ENCODE results near the gene HRH3.

HRH3 gene

DNA sequence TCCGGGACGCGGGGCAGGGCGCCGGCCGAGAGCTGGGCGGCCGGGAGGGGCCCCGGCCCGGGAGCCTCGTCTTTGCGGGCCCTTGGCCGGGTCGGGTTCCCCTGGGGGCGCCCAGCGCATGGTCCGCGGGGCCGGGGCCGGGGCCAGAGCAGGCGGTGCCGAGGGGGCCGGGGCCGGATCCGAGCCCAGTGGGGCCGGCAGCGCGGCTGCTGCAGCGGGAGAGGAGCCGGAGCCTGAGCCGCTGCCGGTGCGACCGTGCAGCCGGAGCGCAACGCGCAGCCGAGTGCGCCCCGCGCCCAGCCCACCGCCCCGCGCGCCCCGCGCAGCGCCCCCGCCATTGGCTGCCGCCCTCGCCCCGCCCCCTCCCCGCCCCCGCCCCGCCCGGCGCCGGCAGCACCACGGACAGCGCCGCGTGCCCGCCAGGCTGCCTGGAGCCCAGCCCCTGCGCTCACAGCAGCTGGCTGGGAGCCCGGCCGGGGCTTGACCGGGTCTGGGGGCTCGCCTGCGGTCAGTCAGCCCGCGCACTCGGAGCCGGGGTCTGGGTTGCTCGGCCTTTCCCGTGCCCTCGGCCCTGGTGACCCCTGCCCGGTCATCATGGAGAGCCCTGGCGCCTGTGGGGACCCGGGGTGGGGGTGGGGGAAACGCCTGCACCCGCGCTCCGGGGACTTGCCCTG lies at the start of gene HRH3:
TSS of gene HRH3 (minus strand) at position 287 of the 674 bp plus-strand sequence. CDS start 308 bp downstream, outside the sequence.
- DNase-seq (ENCODE audit: low spot score) = peak; percentile 7

- no peak for DNase-seq (ENCODE audit: low spot score)
Measured at GRCh38 chr20:62269871-62270270, 49.8 kb upstream of the HRH3 start.

DNA sequence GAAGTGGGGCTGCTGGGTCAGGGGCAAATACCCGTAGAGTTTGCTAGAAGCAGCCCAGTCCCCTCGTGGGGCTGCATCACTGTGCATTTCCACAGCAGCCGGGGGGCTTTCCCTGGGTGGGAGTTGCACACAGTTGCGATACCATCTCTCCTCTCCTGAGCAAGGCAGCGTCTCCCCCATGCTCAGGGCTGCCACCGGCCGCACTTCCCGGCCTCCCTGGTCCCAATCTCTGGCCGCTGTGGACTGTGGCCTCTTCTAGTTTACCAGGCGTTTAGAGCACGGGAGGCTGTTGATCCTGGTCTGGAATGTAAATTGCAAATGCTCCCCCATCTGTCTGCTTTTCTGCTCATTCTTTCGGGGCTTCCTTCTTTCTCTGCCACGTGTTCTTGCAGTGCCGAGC lies 49.3 kb upstream of the HRH3 start:
- DNase-seq (ENCODE audit: low spot score) = no peak

DNA sequence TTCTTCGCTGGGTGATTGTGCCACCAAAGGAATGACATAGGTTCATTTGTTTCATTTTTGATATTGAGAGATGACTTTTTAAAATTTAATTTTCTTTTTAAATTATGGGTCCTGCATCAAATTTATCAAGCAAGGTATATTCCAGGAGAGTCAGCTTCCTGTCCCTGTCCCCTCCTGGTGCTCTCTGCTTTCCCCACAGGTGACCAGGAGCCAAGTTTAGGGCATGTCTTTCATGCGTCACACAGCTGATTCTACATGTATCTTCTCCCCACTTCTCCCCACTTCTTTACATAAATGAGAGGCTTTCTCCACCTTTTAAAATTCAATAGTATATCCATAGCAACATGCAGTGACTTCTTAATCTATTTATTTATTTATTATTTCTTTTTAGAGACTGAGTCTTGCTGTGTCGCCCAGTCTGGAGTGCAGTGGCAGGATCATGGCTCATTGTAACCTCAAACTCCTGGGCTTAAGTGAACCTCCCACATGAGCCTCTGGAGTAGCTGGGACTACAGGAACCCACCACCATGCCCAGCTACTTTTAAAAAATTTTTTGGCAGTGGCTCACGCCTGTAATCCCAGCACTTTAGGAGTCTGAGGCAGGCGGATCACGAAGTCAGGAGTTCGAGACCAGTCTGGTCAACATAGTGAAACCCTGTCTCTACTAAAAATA lies 48.3 kb upstream of the HRH3 start:
- no peak for DNase-seq (ENCODE audit: low spot score)

- DNase-seq (ENCODE audit: low spot score) = no peak
Measured at GRCh38 chr20:62267543-62267942, 47.5 kb upstream of the HRH3 start.

GRCh38 chr20:62266851-62267250 lies 46.8 kb upstream of the HRH3 start:
- DNase-seq (ENCODE audit: low spot score) = no peak

DNA sequence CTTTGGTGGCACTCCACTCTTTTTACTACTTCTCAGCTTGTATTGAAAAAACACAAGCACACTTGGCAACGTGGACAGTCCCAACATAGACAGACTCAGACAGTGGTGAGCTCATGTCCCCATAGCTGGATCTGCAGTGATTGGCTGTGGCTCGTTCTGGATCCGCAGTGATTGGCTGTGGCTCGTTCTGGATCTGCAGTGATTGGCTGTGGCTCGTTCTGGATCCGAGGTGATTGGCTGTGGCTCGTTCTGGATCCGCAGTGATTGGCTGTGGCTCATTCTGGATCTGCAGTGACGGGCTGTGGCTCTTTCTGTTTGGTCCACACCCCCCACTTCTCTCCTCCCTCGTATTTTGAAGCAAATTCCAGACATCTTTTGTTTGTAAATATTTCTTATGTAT lies 46.3 kb upstream of the HRH3 start:
- DNase-seq (ENCODE audit: low spot score) = no peak

DNA sequence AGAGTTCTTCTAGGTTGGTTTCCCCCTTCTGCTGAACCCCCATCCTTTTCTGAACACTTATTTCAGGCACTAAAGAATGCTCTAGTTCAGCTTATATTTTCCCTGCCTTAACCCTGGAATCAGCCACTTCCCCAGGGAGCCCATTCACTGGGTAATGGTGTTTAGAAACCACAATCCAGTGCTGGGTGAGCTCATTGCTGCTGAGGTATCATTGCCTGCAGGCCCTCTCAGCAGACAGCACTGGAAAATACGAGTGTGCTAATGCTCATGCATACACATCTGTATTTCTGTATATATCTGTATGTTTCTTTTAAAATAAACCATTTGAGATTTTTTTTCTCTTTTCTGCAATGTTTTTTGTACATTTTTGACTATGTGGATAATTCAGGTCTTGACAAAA lies 45.3 kb upstream of the HRH3 start:
- no peak for DNase-seq (ENCODE audit: low spot score)

GRCh38 chr20:62263396-62263795 lies 43.3 kb upstream of the HRH3 start:
- DNase-seq (ENCODE audit: low spot score) = no peak

DNA sequence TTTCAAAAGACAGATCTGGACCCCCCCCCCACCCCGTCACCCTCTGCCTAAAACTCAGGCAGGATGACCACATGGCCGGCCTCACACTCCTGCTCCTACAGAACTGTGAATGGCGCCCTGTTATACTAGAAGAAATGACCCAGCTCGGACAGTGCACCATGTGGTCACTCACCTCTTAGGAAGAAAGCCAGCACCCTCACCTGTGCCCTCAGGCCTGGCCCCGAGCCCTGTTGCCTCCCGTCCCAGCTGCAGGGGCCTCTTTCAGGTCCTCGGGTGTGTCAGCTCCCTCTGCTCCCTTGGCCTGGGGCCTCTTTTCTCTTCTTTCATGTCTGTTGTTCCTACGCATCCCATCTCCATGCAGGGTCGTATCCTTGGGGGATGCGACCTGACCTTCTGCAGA lies 42.0 kb upstream of the HRH3 start:
- DNase-seq (ENCODE audit: low spot score) = no peak

- DNase-seq (ENCODE audit: low spot score) = no peak
Measured at GRCh38 chr20:62259294-62259565, 39.2 kb upstream of the HRH3 start.

DNA sequence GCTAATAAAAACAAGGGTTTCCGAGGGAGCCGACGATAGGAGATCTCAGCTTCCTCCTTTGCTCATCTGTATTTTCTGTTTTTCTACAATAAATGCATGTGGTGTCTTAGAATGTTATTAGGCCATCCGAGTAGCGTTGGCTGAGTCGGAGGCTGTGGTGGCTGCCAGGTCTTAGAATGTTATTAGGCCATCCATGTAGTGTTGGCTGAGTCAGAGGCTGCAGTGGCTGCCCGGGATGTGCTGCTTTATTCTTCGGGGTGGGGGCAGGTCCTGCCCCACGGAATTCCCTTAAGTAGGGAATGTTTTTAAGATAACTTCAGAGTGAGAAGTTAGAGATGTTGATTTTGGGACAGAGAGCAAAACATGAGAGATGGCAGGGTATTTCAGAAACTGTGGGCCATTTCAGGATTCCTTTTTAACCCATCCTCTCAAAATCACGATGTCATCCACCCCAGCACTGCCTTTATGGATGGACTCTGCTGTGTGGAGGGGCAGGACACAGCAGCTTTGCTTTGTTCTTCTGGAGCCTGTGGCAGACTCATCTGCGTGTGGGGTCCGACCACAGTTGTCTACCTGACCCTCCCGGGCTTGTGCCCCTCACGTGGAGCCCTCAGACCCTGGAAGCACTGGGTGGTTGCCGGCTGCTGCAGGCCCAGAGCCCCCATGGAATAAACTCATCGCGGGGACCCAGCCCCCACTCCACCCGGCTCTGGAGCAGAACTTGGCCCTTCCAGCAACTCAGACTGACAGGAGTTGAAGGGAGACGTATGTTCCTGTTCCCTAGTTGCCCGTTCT lies 38.6 kb upstream of the HRH3 start:
- no peak for DNase-seq (ENCODE audit: low spot score)

GRCh38 chr20:62255976-62256375 lies 35.9 kb upstream of the HRH3 start:
- DNase-seq (ENCODE audit: low spot score) = no peak

DNA sequence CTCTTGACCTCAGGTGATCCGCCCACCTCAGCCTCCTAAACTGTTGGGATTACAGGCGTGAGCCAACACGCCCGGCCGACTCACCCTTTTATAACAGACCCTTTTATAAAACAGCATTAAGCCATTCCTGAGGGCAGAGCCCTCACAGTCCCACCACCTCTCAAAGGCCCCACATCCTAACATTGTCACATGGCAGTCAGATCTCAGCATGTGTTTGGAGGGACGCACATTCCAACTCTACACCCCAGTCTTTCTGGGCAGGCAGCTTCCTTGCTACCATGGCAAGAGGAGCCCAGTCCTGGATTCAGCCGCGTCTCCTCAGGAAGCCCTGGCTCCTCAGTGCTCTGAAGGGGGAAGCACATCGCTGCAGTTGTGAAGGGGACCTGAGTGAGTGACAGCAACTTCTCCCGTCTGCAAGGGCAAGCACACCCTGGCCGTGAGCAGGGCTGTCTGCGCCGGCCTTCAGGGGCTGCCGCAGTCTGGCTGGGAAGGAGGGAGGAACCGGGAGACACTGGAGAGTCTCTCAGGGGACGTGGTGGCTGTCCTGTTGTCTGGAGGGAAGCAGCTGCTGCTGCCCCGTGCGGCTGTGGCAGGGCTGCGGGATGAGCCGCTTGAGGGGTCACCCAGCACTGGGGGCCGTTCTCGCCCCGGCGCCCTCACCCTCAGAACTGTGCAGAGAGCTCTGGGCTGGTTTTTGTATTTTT lies 34.1 kb upstream of the HRH3 start:
- DNase-seq (ENCODE audit: low spot score) = no peak

DNA sequence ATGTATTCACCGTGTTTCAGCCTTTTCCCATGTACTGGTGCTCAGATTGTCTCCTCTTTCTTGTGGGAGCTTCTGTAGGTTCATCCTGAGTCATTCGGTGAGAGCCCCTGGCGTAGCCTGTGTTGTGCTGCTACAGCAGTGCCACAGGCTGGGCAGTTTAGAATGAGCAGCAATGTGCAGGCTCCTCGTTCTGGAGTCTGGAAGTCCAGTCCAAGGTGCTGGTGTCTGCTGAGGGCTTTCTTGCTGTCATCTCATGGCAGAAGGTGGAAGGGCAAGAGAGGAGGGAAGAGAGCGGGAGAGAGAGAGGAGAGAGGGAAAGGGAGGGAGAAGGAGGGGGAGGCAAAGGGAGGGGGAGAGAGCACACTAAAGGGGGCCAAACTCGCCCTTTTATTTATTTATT lies 33.3 kb upstream of the HRH3 start:
- no peak for DNase-seq (ENCODE audit: low spot score)

GRCh38 chr20:62252342-62252966 lies 32.4 kb upstream of the HRH3 start:
- DNase-seq (ENCODE audit: low spot score) = no peak

GRCh38 chr20:62248890-62249560 lies 28.9 kb upstream of the HRH3 start:
- no peak for DNase-seq (ENCODE audit: low spot score)

GRCh38 chr20:62246872-62247652 lies 27.0 kb upstream of the HRH3 start:
- no peak for DNase-seq (ENCODE audit: low spot score)

GRCh38 chr20:62246431-62246830 lies 26.4 kb upstream of the HRH3 start:
- no peak for DNase-seq (ENCODE audit: low spot score)

DNA sequence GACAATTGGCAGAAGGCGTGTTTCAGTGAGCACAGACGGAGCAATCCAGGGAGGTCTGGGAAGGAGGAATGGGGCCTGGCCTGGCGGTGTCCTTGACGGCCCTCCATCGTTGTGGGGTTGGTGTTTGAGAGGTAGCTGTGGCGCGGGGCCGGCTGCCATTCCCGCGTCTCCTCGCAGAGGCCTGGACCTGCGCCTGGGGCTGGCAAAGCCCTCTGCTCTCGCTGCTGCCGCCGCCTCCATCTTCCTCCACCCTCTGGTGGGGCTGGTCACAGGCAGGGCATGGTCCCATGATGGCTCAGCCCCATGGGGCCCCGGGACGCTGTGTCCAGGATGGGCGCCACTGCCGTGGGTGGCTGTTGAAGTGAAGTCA lies 25.8 kb upstream of the HRH3 start:
- no peak for DNase-seq (ENCODE audit: low spot score)

GRCh38 chr20:62244644-62245108 lies 24.6 kb upstream of the HRH3 start:
- no peak for DNase-seq (ENCODE audit: low spot score)
